Naive thymus-derived CD4-positive, alpha-beta T cell (primary cell): Measurements from ENCODE around the gene HAND2. TPM values are rescaled to one million over a fixed set of nuclear protein-coding genes. Genes with fewer than 3 reads are reported as not detected.
A peak's percentile ranks its signal among the peaks of the same experiment; 100 is the strongest.

ENCODE experiments used
- ATAC-seq: fragments of 150-1000 bp; cut with Tn5 transposase; 2 replicates; pipeline ENCODE4 v1.10.0; 2021; ENCODE audit warnings: mild to moderate bottlenecking, moderate library complexity
- CTCF ChIA-PET: fragments of 350-600 bp; sonication (Branson Sonifier 250); formaldehyde crosslinking; loops from one replicate; lab custom pipeline; 2021; ENCODE audit warnings: antibody characterized with exemption; lab: Charles Lee
- POLR2A ChIA-PET: fragments of 350-600 bp; sonication (Branson Sonifier 250); formaldehyde crosslinking; loops from one replicate; lab custom pipeline; 2021; ENCODE audit warnings: antibody characterized with exemption, inconsistent platforms; lab: Charles Lee
- DNase-seq, 9 donors: peaks; one replicate each; pipeline versions ENCODE4 v3.0.0 to v3.0.0-alpha.2; 2020 to 2022; ENCODE audit warnings: mixed read lengths in 1 of 9
- H3K27ac ChIP-seq: one replicate; pipeline ENCODE4 v1.7.0; 2013; ENCODE audit warnings: mild to moderate bottlenecking, low read depth, low read length, moderate library complexity
- H3K27me3 ChIP-seq, 2 donors: one replicate each; pipeline ENCODE4 v1.7.0; 2013; ENCODE audit warnings: low read length in 2 of 2, mild to moderate bottlenecking in 2 of 2, moderate library complexity in 2 of 2; ENCODE audit not compliant: control insufficient read depth in 2 of 2, insufficient read depth in 2 of 2
- H3K36me3 ChIP-seq, 3 experiments: 1 replicate in 2 of 3; 2 replicates in 1 of 3; pipeline ENCODE4 v1.7.0; 2013; ENCODE audit warnings: low read length in 3 of 3, mild to moderate bottlenecking in 3 of 3, moderate library complexity in 1 of 3; ENCODE audit not compliant: insufficient read depth in 3 of 3, control insufficient read depth in 2 of 3
- H3K4me1 ChIP-seq, 2 donors: one replicate each; pipeline ENCODE4 v1.7.0; 2013; ENCODE audit warnings: low read length in 2 of 2, mild to moderate bottlenecking in 2 of 2, moderate library complexity in 1 of 2; ENCODE audit not compliant: control insufficient read depth in 2 of 2, insufficient read depth in 2 of 2
- H3K4me3 ChIP-seq: 2 replicates; pipeline ENCODE4 v1.7.0; 2013; ENCODE audit warnings: mild to moderate bottlenecking, low read length
- H3K9me3 ChIP-seq, 3 experiments: 1 replicate in 2 of 3; 2 replicates in 1 of 3; pipeline ENCODE4 v1.7.0; 2013; ENCODE audit warnings: low read length in 3 of 3; ENCODE audit not compliant: control insufficient read depth in 2 of 3
- H3K27ac Mint-ChIP-seq, 9 donors: one replicate each; pipeline ENCODE4 v1.8.0; 2020 to 2022; ENCODE audit warnings: mixed read lengths in 9 of 9, mild to moderate bottlenecking in 8 of 9, moderate library complexity in 5 of 9, inconsistent platforms in 2 of 9
- H3K27me3 Mint-ChIP-seq, 5 donors: one replicate each; pipeline ENCODE4 v1.8.0; 2021 to 2022; ENCODE audit warnings: mixed read lengths in 5 of 5, mild to moderate bottlenecking in 1 of 5
- H3K36me3 Mint-ChIP-seq, 5 donors: one replicate each; pipeline ENCODE4 v1.8.0; 2020 to 2022; ENCODE audit warnings: mixed read lengths in 5 of 5, mild to moderate bottlenecking in 3 of 5, inconsistent platforms in 1 of 5
- H3K4me1 Mint-ChIP-seq, 7 donors: one replicate each; pipeline ENCODE4 v1.8.0; 2020 to 2022; ENCODE audit warnings: mixed read lengths in 7 of 7, mild to moderate bottlenecking in 3 of 7, inconsistent platforms in 1 of 7
- H3K4me3 Mint-ChIP-seq, 10 donors: one replicate each; pipeline ENCODE4 v1.8.0; 2020 to 2022; ENCODE audit warnings: mild to moderate bottlenecking in 10 of 10, mixed read lengths in 10 of 10, moderate library complexity in 6 of 10, inconsistent platforms in 2 of 10
- H3K9me3 Mint-ChIP-seq, 11 donors: one replicate each; pipeline ENCODE4 v1.8.0; 2020 to 2022; ENCODE audit warnings: mixed read lengths in 11 of 11, mild to moderate bottlenecking in 4 of 11, inconsistent platforms in 1 of 11, moderate library complexity in 1 of 11
- intact Hi-C, 2 donors: fragments of 100-400 bp; cut with micrococcal nuclease; formaldehyde crosslinking; loops; one replicate each; pipeline ENCODE4 v1.15.1; 2023
- polyA plus RNA-seq, 2 donors: library from polyadenylated mRNA; unstranded; fragments of 300-500 nt; fragmentation: Illumina TruSeq; gene quantifications; one replicate each; pipeline ENCODE4 v1.2.3, GENCODE V29; 2021
- total RNA-seq, 6 experiments: library from RNA in 5 of 6; stranded (reverse) in 5 of 6; gene quantifications; 1 replicate in 5 of 6; 2 replicates in 1 of 6; pipeline ENCODE4 v1.2.3 and lab custom pipeline; 2021 to 2026

The HAND2 gene
- total and polyA plus RNA-seq, 7 experiments from 2014 or later = not detected

GRCh38 chr4:173522951-173523395 is 7.1 kb downstream of the HAND2 start:
- no peaks in the 10 kb centered on the region for H3K36me3 ChIP-seq
- H3K27ac ChIP-seq = no peak overlapping the region
- Mint-ChIP-seq H3K27me3 (peaks cover 79 to 96% (median 88%) of the 10 kb centered on the region in 5 donors), H3K4me1 (peaks cover 0 to 43% (median 19%) of the 10 kb centered on the region in 7 donors), H3K9me3 (peaks cover 0 to 68% (median 25%) of the 10 kb centered on the region in 11 donors), H3K36me3 (peaks cover 3 to 32% (median 6%) of the 10 kb centered on the region in 5 donors), H3K27ac (peak overlapping the region in 3 of 9 donors; percentile 47 to 80 (median 73)), H3K4me3 (peak overlapping the region in 7 of 10 donors; percentile 46 to 70 (median 66))
- CTCF ChIA-PET = no interaction called here
- no peak for ATAC-seq
- intact Hi-C loops = no loop called here
- POLR2A ChIA-PET = no interaction called here
- H3K9me3 ChIP-seq = peaks cover 0 to 29% (median 0%) of the 10 kb centered on the region in 3 experiments
- DNase-seq = no peak
- no peak overlapping the region for H3K4me3 ChIP-seq
- peaks cover 0 to 8% of the 10 kb centered on the region in 2 donors for H3K4me1 ChIP-seq
- peaks cover 17 to 58% of the 10 kb centered on the region in 2 donors for H3K27me3 ChIP-seq

GRCh38 chr4:173522160-173522950 is 7.7 kb downstream of the HAND2 start:
- Histone ChIP-seq H3K36me3 (no peaks in the 10 kb centered on the region), H3K4me3 (no peak overlapping the region), H3K27me3 (peaks cover 15 to 61% of the 10 kb centered on the region in 2 donors), H3K27ac (no peak overlapping the region), H3K9me3 (peaks cover 0 to 35% (median 0%) of the 10 kb centered on the region in 3 experiments), H3K4me1 (peaks cover 0 to 8% of the 10 kb centered on the region in 2 donors)
- peaks cover 3 to 31% (median 6%) of the 10 kb centered on the region in 5 donors for H3K36me3 Mint-ChIP-seq
- CTCF ChIA-PET = no interaction called here
- intact Hi-C loops = no loop called here
- H3K27me3 Mint-ChIP-seq = peaks cover 77 to 96% (median 87%) of the 10 kb centered on the region in 5 donors
- H3K4me1 Mint-ChIP-seq = peaks cover 0 to 43% (median 18%) of the 10 kb centered on the region in 7 donors
- peak overlapping the region in 3 of 9 donors; percentile 38 to 88 (median 80) for H3K27ac Mint-ChIP-seq
- POLR2A ChIA-PET = no interaction called here
- DNase-seq (no peak), ATAC-seq (no peak)
- peak overlapping the region in 9 of 10 donors; percentile 33 to 70 (median 65) for H3K4me3 Mint-ChIP-seq
- H3K9me3 Mint-ChIP-seq = peaks cover 0 to 65% (median 26%) of the 10 kb centered on the region in 11 donors

DNA sequence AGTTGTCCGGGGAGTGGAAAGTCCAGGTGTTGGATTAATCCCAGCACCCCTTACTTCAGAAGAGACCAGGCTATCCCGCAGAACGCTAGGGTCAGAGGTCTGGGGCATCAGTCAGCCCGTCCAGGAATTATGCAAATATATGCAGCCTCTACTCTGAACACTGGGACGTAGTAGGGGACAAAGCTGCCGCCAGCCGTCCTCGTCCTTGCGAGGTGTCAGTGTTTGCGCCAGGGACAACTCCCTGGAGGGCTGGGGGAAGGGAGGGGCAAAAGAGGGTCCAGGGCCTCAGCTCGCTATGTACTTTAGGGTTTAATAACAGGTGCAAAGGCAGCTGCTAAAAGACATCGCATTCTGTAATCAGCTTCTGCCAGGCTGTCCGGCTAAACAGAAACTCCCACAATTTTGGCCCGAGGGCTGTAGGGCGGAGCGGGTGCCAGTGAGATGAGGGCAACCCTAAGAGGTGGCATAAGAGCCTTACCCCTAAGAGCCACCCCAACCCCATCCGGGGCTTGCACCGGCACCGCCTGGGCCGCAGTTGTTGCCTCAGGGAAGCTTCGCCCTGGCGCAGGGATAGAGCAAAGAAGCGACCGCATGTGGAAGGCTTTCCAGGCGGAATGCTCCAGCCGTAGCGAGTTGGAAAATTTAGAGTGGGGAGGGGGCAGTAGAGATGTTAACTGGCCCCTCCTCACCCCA is 8.4 kb downstream of the HAND2 start:
- no peak for DNase-seq
- peaks cover 3 to 27% (median 8%) of the 10 kb centered on the region in 5 donors for H3K36me3 Mint-ChIP-seq
- CTCF ChIA-PET = no interaction called here
- peaks cover 77 to 96% (median 87%) of the 10 kb centered on the region in 5 donors for H3K27me3 Mint-ChIP-seq
- H3K4me1 Mint-ChIP-seq = peaks cover 0 to 47% (median 14%) of the 10 kb centered on the region in 7 donors
- peak overlapping the region in 8 of 10 donors; percentile 1 to 66 (median 61) for H3K4me3 Mint-ChIP-seq
- peaks cover 0 to 65% (median 25%) of the 10 kb centered on the region in 11 donors for H3K9me3 Mint-ChIP-seq
- no peak for ATAC-seq
- Histone ChIP-seq H3K27me3 (peaks cover 15 to 66% of the 10 kb centered on the region in 2 donors), H3K9me3 (peaks cover 0 to 31% (median 0%) of the 10 kb centered on the region in 3 experiments), H3K36me3 (no peaks in the 10 kb centered on the region), H3K4me3 (no peak overlapping the region), H3K4me1 (peaks cover 0 to 8% of the 10 kb centered on the region in 2 donors), H3K27ac (no peak overlapping the region)
- POLR2A ChIA-PET = no interaction called here
- intact Hi-C loops = no loop called here
- peak overlapping the region in 2 of 9 donors; percentile 8 to 54 for H3K27ac Mint-ChIP-seq

DNA sequence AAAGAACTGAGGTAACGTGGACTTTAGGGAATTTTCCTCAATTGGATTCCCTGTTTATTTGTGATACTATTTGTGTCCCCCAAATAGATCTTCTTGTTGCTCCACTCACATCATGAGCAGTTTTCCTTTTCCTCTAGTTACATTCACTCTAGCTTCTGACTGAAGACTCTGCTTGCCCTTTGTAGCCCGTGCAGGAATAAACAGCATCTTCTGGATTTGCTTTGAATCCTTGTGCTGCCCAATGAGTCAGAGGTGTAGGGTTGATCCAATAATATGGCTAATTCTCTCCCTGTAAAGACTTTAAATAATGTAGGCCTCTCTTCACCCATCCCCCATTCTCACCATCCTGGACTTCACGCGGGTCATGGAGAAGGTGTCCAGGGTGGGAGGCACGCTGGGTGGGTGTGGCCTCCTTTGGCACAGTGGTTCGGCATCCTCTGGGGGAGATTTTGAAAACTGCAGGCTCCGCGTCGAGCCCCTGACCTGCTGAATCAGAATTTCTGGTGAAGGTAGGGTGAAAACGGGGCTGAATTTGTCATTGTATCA is 9.0 kb downstream of the HAND2 start:
- H3K4me3 Mint-ChIP-seq = peak overlapping the region in 5 of 10 donors; percentile 1 to 66 (median 11)
- no peak for ATAC-seq
- H3K4me1 ChIP-seq = peaks cover 0 to 8% of the 10 kb centered on the region in 2 donors
- H3K9me3 Mint-ChIP-seq = peaks cover 0 to 65% (median 26%) of the 10 kb centered on the region in 11 donors
- no peak overlapping the region for H3K4me3 ChIP-seq
- CTCF ChIA-PET = no interaction called here
- DNase-seq = no peak
- no peaks in the 10 kb centered on the region for H3K36me3 ChIP-seq
- H3K27ac Mint-ChIP-seq = peak overlapping the region in 2 of 9 donors; percentile 8 to 54
- H3K4me1 Mint-ChIP-seq = peaks cover 0 to 52% (median 14%) of the 10 kb centered on the region in 7 donors
- peaks cover 12 to 69% of the 10 kb centered on the region in 2 donors for H3K27me3 ChIP-seq
- peaks cover 0 to 30% (median 0%) of the 10 kb centered on the region in 3 experiments for H3K9me3 ChIP-seq
- intact Hi-C loops = no loop called here
- POLR2A ChIA-PET = no interaction called here
- peaks cover 77 to 97% (median 87%) of the 10 kb centered on the region in 5 donors for H3K27me3 Mint-ChIP-seq
- H3K36me3 Mint-ChIP-seq = peaks cover 1 to 26% (median 8%) of the 10 kb centered on the region in 5 donors
- no peak overlapping the region for H3K27ac ChIP-seq

DNA sequence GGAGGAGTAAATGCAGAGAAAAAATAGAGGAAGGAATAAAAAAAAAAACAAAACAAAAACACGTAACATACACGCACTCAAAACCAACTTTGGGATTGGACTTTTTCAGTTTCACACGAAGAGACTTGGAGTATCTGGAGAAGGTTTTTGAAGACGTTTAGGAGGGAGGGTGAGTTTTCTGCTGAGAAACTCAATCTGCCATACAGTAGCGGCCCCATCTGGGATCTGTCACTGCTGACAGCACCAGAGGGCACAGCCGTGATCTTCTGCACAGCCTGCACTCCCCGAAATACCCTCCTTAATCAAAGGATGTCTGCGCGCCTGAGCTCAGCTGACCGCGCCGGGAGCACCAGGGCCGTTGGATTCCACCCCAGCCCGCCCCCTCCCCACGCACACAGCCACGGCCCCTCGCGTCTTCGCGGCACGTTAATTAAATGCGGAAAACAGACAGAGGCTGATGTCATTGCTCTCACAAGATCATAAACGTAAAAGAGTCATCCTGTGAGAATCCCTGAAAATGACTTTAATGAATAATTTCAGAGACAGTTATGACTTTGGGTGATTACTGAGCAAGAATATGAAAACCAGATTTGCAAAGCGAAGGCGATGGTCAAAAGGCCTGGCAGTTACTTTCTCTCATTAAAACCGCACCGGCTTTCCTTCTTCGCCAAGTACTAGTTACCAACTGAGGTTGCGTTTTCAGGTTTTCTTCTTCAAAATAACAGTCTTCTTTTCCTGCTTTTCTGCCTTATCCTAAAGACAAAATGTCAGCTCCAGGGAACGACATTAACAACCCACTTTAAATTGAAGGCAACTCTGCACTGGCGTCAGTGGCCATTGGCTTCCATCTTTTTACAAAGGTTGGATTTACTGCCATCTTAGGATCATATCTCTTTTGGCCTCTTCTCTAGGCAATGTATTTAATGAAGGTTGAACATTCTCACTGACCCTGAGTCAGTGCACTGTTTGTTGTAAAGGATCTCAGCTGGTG is 10.6 kb downstream of the HAND2 start:
- no peak overlapping the region for H3K27ac ChIP-seq
- H3K9me3 ChIP-seq = peaks cover 0 to 18% (median 0%) of the 10 kb centered on the region in 3 experiments
- peaks cover 0 to 8% of the 10 kb centered on the region in 2 donors for H3K4me1 ChIP-seq
- H3K36me3 ChIP-seq = no peaks in the 10 kb centered on the region
- intact Hi-C loops = no loop called here
- ATAC-seq (no peak), DNase-seq (no peak)
- H3K4me3 ChIP-seq = no peak overlapping the region
- peaks cover 3 to 18% (median 8%) of the 10 kb centered on the region in 5 donors for H3K36me3 Mint-ChIP-seq
- peak overlapping the region in 5 of 9 donors; percentile 19 to 55 (median 28) for H3K27ac Mint-ChIP-seq
- H3K4me1 Mint-ChIP-seq = peaks cover 0 to 47% (median 18%) of the 10 kb centered on the region in 7 donors
- ChIA-PET POLR2A (no interaction called here), CTCF (no interaction called here)
- peak overlapping the region in 9 of 10 donors; percentile 20 to 66 (median 34) for H3K4me3 Mint-ChIP-seq
- peaks cover 11 to 63% of the 10 kb centered on the region in 2 donors for H3K27me3 ChIP-seq
- H3K9me3 Mint-ChIP-seq = peaks cover 0 to 66% (median 24%) of the 10 kb centered on the region in 11 donors
- peaks cover 79 to 98% (median 88%) of the 10 kb centered on the region in 5 donors for H3K27me3 Mint-ChIP-seq
